Measurements from ENCODE around the gene KPNA1.

DNA sequence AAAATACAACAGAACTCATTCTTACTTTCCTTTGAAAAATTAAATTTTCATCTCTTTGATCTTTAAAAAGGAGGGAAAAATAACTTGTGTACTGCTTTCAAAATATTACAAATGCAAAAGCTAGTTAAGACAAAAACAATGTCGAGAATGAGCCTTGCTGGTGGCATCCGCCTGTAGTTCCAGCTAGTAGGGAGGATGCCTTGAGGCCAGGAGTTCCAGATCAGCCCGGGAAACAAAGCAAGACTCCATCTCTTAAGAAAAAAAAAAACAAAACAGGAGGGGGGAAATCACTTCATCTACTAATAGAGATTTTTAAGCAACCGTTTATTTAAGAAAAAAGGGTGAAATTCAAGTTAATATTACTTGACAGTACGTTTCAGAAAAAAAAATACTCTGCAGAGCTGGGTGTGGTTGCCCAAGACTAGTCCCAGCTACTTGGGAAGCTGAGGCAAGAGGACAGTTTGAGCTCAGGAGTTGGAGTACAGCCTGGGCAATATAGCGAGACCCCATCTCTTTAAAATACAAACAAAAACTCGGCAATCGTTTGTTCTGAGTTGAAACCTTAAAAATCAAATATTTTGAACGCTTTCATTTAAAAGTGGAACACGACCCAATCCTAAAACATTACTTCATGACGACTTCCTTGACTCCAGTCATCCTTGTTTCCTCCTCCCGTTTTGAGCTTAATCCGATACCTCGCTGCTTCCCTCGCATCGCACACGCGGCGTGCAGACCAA lies 1.2 kb downstream of the KPNA1 start:
- TF ChIP-seq POLR2AphosphoS5 (IDR thresholded peaks at IDR 0.05; ENCODE audit: low read depth, low read length) (no peak), MXI1 (IDR thresholded peaks at IDR 0.05; ENCODE audit: low read depth, low read length) (peak; percentile 99; the same call in 1 of the 2 replicates), RFX5 (IDR thresholded peaks at IDR 0.05; ENCODE audit: low read length) (no peak), RAD21 (IDR thresholded peaks at IDR 0.05; ENCODE audit: low read length) (no peak), FOXM1 (IDR thresholded peaks at IDR 0.05; ENCODE audit: low read depth) (no peak), REST (IDR thresholded peaks at IDR 0.05; ENCODE audit: low read depth, low read length) (no peak), JUND (IDR thresholded peaks at IDR 0.05) (no peak), FOXJ3 (CRISPR knock-in tag; IDR thresholded peaks at IDR 0.05) (no peak), RCOR1 (IDR thresholded peaks at IDR 0.05; ENCODE audit: low read length) (no peak)
- TF ChIP-seq, protein P1, sequence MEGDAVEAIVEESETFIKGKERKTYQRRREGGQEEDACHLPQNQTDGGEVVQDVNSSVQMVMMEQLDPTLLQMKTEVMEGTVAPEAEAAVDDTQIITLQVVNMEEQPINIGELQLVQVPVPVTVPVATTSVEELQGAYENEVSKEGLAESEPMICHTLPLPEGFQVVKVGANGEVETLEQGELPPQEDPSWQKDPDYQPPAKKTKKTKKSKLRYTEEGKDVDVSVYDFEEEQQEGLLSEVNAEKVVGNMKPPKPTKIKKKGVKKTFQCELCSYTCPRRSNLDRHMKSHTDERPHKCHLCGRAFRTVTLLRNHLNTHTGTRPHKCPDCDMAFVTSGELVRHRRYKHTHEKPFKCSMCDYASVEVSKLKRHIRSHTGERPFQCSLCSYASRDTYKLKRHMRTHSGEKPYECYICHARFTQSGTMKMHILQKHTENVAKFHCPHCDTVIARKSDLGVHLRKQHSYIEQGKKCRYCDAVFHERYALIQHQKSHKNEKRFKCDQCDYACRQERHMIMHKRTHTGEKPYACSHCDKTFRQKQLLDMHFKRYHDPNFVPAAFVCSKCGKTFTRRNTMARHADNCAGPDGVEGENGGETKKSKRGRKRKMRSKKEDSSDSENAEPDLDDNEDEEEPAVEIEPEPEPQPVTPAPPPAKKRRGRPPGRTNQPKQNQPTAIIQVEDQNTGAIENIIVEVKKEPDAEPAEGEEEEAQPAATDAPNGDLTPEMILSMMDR (IDR thresholded peaks at IDR 0.05) = no peak
- TF ChIP-seq, protein P2, sequence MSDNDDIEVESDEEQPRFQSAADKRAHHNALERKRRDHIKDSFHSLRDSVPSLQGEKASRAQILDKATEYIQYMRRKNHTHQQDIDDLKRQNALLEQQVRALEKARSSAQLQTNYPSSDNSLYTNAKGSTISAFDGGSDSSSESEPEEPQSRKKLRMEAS (IDR thresholded peaks at IDR 0.05; ENCODE audit: low read depth) = peak; percentile 89; the same call in 1 of the 2 replicates
- TF ChIP-seq, protein P3, sequence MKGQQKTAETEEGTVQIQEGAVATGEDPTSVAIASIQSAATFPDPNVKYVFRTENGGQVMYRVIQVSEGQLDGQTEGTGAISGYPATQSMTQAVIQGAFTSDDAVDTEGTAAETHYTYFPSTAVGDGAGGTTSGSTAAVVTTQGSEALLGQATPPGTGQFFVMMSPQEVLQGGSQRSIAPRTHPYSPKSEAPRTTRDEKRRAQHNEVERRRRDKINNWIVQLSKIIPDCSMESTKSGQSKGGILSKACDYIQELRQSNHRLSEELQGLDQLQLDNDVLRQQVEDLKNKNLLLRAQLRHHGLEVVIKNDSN (IDR thresholded peaks at IDR 0.05; ENCODE audit: borderline replicate concordance, low read depth) = no peak

Data from SK-N-SH (cell line).